SK-N-SH (cell line): Measurements from ENCODE around the gene HTR1B. TPM values are rescaled to one million over a fixed set of nuclear protein-coding genes. Genes with fewer than 3 reads are reported as not detected.

Experiments used
- CTCF ChIA-PET: fragments of 300-600, 350-600 bp; formaldehyde crosslinking; extraction: SDS; loops from one replicate; lab custom pipeline; 2021; lab: Yijun Ruan, JAX
- POLR2A ChIA-PET: fragments of 350-600 bp; sonication (Branson Sonifier 250); formaldehyde crosslinking; extraction: SDS; loops from one replicate; lab custom pipeline; 2020; ENCODE audit warnings: antibody characterized with exemption, inconsistent platforms; lab: Yijun Ruan, JAX
- DNase-seq: peaks from one replicate; pipeline ENCODE4 v3.0.0; 2012
- H2AFZ ChIP-seq: fragments of 200-600 bp; sonication (generic); 2 replicates; pipeline ENCODE4 v1.8.1; 2016; ENCODE audit warnings: antibody characterized with exemption, mild to moderate bottlenecking, low read depth
- H3F3A ChIP-seq: fragments of 200-600 bp; sonication (generic); replicated peaks from 2 replicates; pipeline ENCODE3; 2016; ENCODE audit warnings: antibody characterized with exemption, mild to moderate bottlenecking; ENCODE audit not compliant: insufficient read depth
- H3K27ac ChIP-seq, 2 experiments: fragments of 200-500 bp in 1 of 2; fragments of 200-600 bp in 1 of 2; sonication (Bioruptor generic) in 1 of 2; sonication (generic), shearing (Covaris generic) in 1 of 2; 2 replicates each; pipeline versions ENCODE4 v1.5.1 to v1.6.1; 2014 to 2016; ENCODE audit warnings: low read depth in 2 of 2, inconsistent platforms in 1 of 2, low read length in 1 of 2, mild to moderate bottlenecking in 1 of 2, mixed read lengths in 1 of 2
- H3K27me3 ChIP-seq: fragments of 200-600 bp; sonication (generic), shearing (Covaris generic); 2 replicates; pipeline ENCODE4 v1.6.1; 2016; ENCODE audit warnings: mixed run types; ENCODE audit not compliant: insufficient read depth
- H3K36me3 ChIP-seq, 2 experiments: fragments of 200-500 bp in 1 of 2; fragments of 200-600 bp in 1 of 2; sonication (Bioruptor generic) in 1 of 2; sonication (generic) in 1 of 2; replicated peaks in 1 of 2; 2 replicates each; pipeline versions ENCODE3 to v1.5.1; 2014 to 2016; ENCODE audit warnings: low read length in 1 of 2, mild to moderate bottlenecking in 1 of 2; ENCODE audit not compliant: insufficient read depth in 2 of 2, control insufficient read depth in 1 of 2
- H3K4me1 ChIP-seq, 2 experiments: fragments of 200-500 bp in 1 of 2; fragments of 200-600 bp in 1 of 2; sonication (Bioruptor generic) in 1 of 2; sonication (generic), shearing (Covaris generic) in 1 of 2; 2 replicates each; pipeline versions ENCODE4 v1.5.1 to v1.6.1; 2014 to 2016; ENCODE audit warnings: low read depth in 1 of 2, low read length in 1 of 2, mixed run types in 1 of 2; ENCODE audit not compliant: insufficient read depth in 2 of 2, control insufficient read depth in 1 of 2
- H3K4me2 ChIP-seq: fragments of 200-600 bp; sonication (generic), shearing (Covaris generic); 2 replicates; pipeline ENCODE4 v1.6.1; 2017; ENCODE audit warnings: mixed run types
- H3K4me3 ChIP-seq, 2 experiments: fragments of 200-500 bp in 1 of 2; fragments of 200-600 bp in 1 of 2; sonication (Bioruptor generic) in 1 of 2; sonication (generic), shearing (Covaris generic) in 1 of 2; 2 replicates each; pipeline versions ENCODE4 v1.5.1 to v1.8.1; 2014 to 2016; ENCODE audit warnings: low read depth in 2 of 2, inconsistent platforms in 1 of 2, low read length in 1 of 2, mild to moderate bottlenecking in 1 of 2, mixed read lengths in 1 of 2, moderate library complexity in 1 of 2
- H3K79me2 ChIP-seq: fragments of 200-600 bp; sonication (generic); 2 replicates; pipeline ENCODE4 v1.8.1; 2017; ENCODE audit warnings: mild to moderate bottlenecking; ENCODE audit not compliant: insufficient read depth
- H3K9ac ChIP-seq: fragments of 200-600 bp; sonication (generic); 2 replicates; pipeline ENCODE4 v1.6.1; 2017; ENCODE audit warnings: mixed run types
- H3K9me2 ChIP-seq: fragments of 200-600 bp; sonication (generic); 2 replicates; pipeline ENCODE4 v1.6.1; 2017; ENCODE audit warnings: mixed run types
- H3K9me3 ChIP-seq: fragments of 200-600 bp; sonication (generic); 2 replicates; pipeline ENCODE4 v1.6.1; 2017; ENCODE audit warnings: mixed run types, mild to moderate bottlenecking, moderate library complexity
- H4K20me1 ChIP-seq: fragments of 200-600 bp; sonication (generic); 2 replicates; pipeline ENCODE4 v1.6.1; 2017; ENCODE audit warnings: mild to moderate bottlenecking, mixed run types; ENCODE audit not compliant: insufficient read depth
- EP300 ChIP-seq, 2 experiments: IDR thresholded peaks; 2 replicates each; pipeline versions ENCODE4 v1.4.0 to v1.6.1; 2012; ENCODE audit warnings: borderline replicate concordance in 1 of 2, low read depth in 1 of 2, low read length in 1 of 2
- EZH2phosphoT487 ChIP-seq: fragments of 200-600 bp; sonication (generic); IDR thresholded peaks from 2 replicates; pipeline ENCODE4 v1.6.1; 2017; ENCODE audit warnings: low read depth, mixed run types, mild to moderate bottlenecking, antibody characterized with exemption, moderate library complexity, borderline replicate concordance
- NFIC ChIP-seq: IDR thresholded peaks from 2 replicates; pipeline ENCODE4 v1.4.0; 2012; ENCODE audit warnings: borderline replicate concordance
- PBX3 ChIP-seq: IDR thresholded peaks from 2 replicates; pipeline ENCODE4; 2012
- RAD21 ChIP-seq: IDR thresholded peaks from 2 replicates; pipeline ENCODE4 v1.6.1; 2012; ENCODE audit warnings: mild to moderate bottlenecking, low read length
- RCOR1 ChIP-seq: fragments of 150-350 bp; IDR thresholded peaks from 2 replicates; pipeline ENCODE4 v1.6.1; 2017; ENCODE audit warnings: antibody characterized with exemption, low read length
- RXRA ChIP-seq: IDR thresholded peaks from 2 replicates; pipeline ENCODE4 v1.4.0; 2012; ENCODE audit warnings: low read depth, mild to moderate bottlenecking, borderline replicate concordance
- TAF1 ChIP-seq: IDR thresholded peaks from 2 replicates; pipeline ENCODE4 v1.6.1; 2012; ENCODE audit warnings: low read depth, mild to moderate bottlenecking, low read length, moderate library complexity, borderline replicate concordance
- ZBTB33 ChIP-seq: IDR thresholded peaks from 2 replicates; pipeline ENCODE4 v1.4.0; 2012; ENCODE audit warnings: low read depth, borderline replicate concordance
- WGBS: methylation state at CpG from one replicate; pipeline ENCODE4 v1.1.6; 2017; ENCODE audit warnings: low lambda C conversion rate; 5-methylcytosine and 5-hydroxymethylcytosine counted together
- polyA plus RNA-seq, 3 experiments: library from polyadenylated mRNA; depleted of rRNA; stranded (reverse); fragments of >200 nt; gene quantifications; 2 replicates each; pipeline ENCODE4 v1.2.3, GENCODE V29; 2012

The HTR1B gene
- polyA plus RNA-seq, 1 of the 3 experiments (the other 2 are of a cell fraction): 0.76 TPM

- TF ChIP-seq EZH2phosphoT487: no peak
- TF ChIP-seq NFIC: no peak
- no peak overlapping the region for H3K4me3 ChIP-seq
- DNase-seq: no peak
- H3K27me3 ChIP-seq: 0 out of 2 replicates have a peak, but pooled peaks cover 6% of the 10 kb centered on the region
- no peaks in the 10 kb centered on the region for H3K9me2 ChIP-seq
- H3K9me3 ChIP-seq: no peaks in the 10 kb centered on the region
- WGBS: 9% methylated on average over 1 of the region's 1 CpG
- H3F3A ChIP-seq: no peaks in the 10 kb centered on the region
- no peaks in the 10 kb centered on the region for H3K79me2 ChIP-seq
- H3K27ac ChIP-seq: no peak overlapping the region
- ChIA-PET CTCF (no interaction called here), POLR2A (no interaction called here)
- H3K9ac ChIP-seq: no peak overlapping the region
- H2AFZ ChIP-seq: no peak overlapping the region
- no peaks in the 10 kb centered on the region for H3K36me3 ChIP-seq
- no peaks in the 10 kb centered on the region for H4K20me1 ChIP-seq
- H3K4me2 ChIP-seq: no peak overlapping the region
- no peaks in the 10 kb centered on the region for H3K4me1 ChIP-seq
Measured at GRCh38 chr6:77502981-77503380, 39.7 kb upstream of the HTR1B start.

- no peak overlapping the region for H3K4me3 ChIP-seq
- H3F3A ChIP-seq: no peaks in the 10 kb centered on the region
- no peaks in the 10 kb centered on the region for H3K4me1 ChIP-seq
- H3K36me3 ChIP-seq: no peaks in the 10 kb centered on the region
- ChIA-PET CTCF (no interaction called here), POLR2A (no interaction called here)
- no peak overlapping the region for H3K9ac ChIP-seq
- no peaks in the 10 kb centered on the region for H3K79me2 ChIP-seq
- DNase-seq: no peak
- 13% methylated on average over 2 of the region's 2 CpGs for WGBS
- H3K9me3 ChIP-seq: no peaks in the 10 kb centered on the region
- no peaks in the 10 kb centered on the region for H4K20me1 ChIP-seq
- TF ChIP-seq EP300 (IDR thresholded peaks at IDR 0.05; ENCODE audit: borderline replicate concordance in 1 of 2, low read depth in 1 of 2, low read length in 1 of 2) (no peak), ZBTB33 (no peak), PBX3 (no peak), RCOR1 (no peak), RAD21 (no peak), RXRA (no peak), TAF1 (no peak)
- no peaks in the 10 kb centered on the region for H3K9me2 ChIP-seq
- H3K4me2 ChIP-seq: no peak overlapping the region
- H3K27me3 ChIP-seq: no peaks in the 10 kb centered on the region
- no peak overlapping the region for H3K27ac ChIP-seq
- no peak overlapping the region for H2AFZ ChIP-seq
Measured at GRCh38 chr6:77492530-77492929, 29.2 kb upstream of the HTR1B start.
